HTR-8/SVneo (cell line): ENCODE measurements around the gene SLC16A4.
"Not testable (repeated sequence)": the region's sequence is repeated elsewhere in the genome, so short reads cannot be mapped to it uniquely, and the experiment has no call there.

Source experiments
- DNase-seq: peaks from one replicate; pipeline ENCODE4 v3.0.0; 2011; ENCODE audit warnings: low spot score, mixed read lengths; ENCODE audit not compliant: insufficient read length
- FAIRE-seq: peaks from 2 replicates; lab custom pipeline; 2011; peaks lifted over from hg19 to GRCh38; lab: Jason Lieb, UNC

The SLC16A4 gene

GRCh38 chr1:110390692-110391245 lies at the start of gene SLC16A4:
Gene SLC16A4 (minus strand): TSS chr1:110391026. CDS start chr1:110389323, 1,703 bp downstream.
- DNase-seq (no peak), FAIRE-seq (no peak)

- not testable (repeated sequence) for FAIRE-seq, DNase-seq
These were observed 49.0 kb upstream of the SLC16A4 start for GRCh38 chr1:110439873-110440272.

GRCh38 chr1:110438893-110439292 lies 48.1 kb upstream of the SLC16A4 start:
- DNase-seq (no peak), FAIRE-seq (no peak)

GRCh38 chr1:110437645-110438299 lies 46.9 kb upstream of the SLC16A4 start:
- DNase-seq, FAIRE-seq: not testable (repeated sequence)

- FAIRE-seq (no peak), DNase-seq (peak; percentile 41)
These were observed 45.8 kb upstream of the SLC16A4 start for GRCh38 chr1:110436635-110437034.

DNA sequence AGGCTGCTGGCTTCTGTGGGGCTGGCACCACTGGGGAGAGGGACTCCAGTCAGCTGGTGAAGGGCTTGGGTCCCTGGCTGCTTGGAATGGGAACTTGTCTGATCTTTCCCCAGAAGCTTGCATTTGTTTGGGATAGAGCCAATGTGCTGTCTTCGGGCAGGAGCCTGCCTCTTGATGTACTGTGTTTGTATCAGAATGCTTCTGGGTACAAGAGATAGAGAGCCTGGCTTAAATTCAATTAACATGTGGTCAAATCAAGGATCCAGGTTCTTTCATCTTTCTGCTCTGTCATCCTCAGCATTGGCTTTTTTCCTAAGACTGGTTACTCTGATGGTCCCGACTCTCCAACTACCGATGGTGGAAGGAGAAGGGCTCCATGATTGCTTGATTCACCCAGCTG lies 44.1 kb upstream of the SLC16A4 start:
- DNase-seq (no peak), FAIRE-seq (no peak)

DNA sequence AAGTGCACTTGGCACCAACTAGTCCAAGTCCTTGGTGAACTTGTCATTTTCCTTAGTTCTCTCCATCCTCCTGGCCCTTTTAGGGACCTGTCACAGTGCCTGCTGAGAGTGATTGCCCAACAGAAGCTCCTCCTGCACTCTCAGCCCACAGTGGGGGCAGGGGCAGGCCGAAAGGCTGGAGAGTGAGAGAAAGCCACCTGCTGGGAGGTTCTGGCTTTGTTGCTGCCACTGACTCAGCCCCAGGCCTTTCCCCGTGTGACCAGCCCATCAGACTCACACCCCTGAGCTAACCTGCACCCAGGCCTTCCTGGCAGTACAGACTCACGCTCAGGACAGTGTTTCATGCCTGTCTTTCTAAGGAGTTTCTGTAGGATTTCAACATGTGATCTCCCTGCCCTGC lies 43.0 kb upstream of the SLC16A4 start:
- FAIRE-seq (no peak), DNase-seq (peak; percentile 48)

- no peak for DNase-seq
- FAIRE-seq, result no peak
These were observed 42.4 kb upstream of the SLC16A4 start for GRCh38 chr1:110433213-110433612.

DNA sequence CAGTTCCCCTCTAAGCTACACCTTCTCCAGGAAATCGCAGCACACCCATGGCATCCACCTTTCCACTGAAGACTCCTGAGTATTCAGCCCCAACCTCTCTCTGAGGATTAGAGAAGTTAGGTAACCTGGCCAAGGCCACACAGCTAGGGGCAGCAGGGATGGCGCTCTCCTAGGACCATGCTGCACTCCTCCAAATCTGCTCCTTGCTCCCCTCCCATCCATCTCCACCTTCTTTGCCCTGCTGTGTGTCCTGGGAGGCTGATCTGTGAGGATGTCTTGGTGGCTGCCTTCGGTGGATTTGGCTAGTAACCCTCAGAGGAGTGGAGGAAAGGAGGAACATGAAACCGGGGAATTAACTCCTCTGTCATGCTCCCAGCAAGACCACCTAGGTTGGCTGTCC lies 40.1 kb upstream of the SLC16A4 start:
- DNase-seq (no peak), FAIRE-seq (no peak)

GRCh38 chr1:110430366-110430765 lies 39.5 kb upstream of the SLC16A4 start:
- no peak for FAIRE-seq
- no peak for DNase-seq

GRCh38 chr1:110428946-110429345 lies 38.1 kb upstream of the SLC16A4 start:
- FAIRE-seq (no peak), DNase-seq (no peak)

DNA sequence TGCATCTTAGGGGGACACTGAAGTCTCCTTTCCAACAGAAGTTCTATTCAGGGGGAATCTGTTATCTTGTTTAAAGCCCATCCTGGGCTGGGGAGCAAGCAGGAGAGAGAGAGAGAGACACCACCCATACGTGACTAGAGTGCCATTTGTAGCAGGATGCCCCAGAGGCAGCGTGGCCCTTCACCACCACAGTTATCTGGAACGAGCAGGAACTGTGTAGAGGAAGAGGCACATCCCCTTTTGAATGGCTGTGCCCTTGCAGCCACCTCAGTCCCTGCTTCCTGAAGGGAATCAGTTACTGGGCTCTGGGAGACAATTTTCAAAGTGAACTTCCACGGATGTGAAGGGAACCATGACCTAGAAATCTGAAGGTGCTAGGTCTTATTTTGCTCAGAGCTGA lies 36.0 kb upstream of the SLC16A4 start:
- DNase-seq (no peak), FAIRE-seq (no peak)

DNA sequence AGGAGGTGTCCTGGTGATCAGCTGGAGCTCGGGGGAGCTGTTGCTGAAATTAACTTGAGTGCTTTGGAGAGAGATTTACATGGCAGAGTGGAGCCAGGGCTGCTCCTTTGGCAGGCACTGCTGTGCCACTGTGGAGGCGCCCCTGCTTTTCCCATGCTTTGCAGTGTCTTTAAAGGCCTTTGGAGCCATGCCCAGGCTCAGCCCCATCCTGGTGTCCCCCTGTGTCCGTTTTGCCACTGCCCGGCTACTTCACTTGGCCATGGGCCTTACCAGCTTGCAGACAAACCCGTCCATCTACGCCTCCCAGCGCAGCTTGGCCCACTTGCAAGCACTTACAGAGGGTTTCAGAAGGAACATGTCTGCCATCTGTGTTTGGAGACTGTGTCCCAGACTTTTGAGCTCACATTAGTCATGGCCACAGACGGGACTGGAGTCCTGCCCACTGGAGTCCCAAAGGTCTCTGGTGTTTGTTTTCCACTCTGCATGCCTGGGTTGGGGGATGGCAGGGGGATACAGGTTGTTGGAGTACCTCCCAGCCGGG lies 34.9 kb upstream of the SLC16A4 start:
- DNase-seq (no peak), FAIRE-seq (no peak)

- DNase-seq (no peak), FAIRE-seq (no peak)
These were observed 34.1 kb upstream of the SLC16A4 start for GRCh38 chr1:110424699-110425611.

GRCh38 chr1:110420874-110421793 lies 30.3 kb upstream of the SLC16A4 start:
- DNase-seq, result no peak
- no peak for FAIRE-seq

DNA sequence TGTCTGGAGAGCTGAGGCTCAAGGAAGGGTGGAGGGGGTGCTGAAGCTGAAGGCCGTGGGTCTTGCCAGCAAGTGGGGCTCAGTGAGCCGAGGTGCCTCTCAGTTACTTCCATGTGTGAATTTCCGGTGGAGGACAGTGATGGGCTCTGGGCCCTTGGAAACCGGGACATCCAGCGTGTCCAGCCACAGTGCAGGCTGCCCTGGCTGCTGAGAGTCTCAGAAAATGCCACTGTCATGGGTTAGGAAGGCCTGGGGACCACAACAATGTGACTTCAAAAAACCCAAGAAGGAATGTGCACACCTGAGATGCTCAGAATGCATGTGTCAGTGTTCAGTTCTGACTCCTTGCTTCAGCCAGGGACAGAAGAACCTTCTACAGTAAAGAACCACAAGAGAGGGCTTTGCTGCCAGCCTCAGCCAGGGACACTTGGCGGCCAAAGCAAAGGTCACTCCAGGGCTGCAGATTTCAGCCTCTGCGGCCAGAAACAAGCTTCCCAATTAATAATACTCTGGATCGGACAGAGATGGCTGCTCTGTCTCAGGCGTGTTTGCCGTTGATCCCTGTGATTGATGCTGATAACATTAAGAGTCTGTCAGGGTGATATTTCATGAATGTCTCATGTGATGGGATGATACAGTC lies 29.3 kb upstream of the SLC16A4 start:
- DNase-seq (no peak), FAIRE-seq (no peak)

DNA sequence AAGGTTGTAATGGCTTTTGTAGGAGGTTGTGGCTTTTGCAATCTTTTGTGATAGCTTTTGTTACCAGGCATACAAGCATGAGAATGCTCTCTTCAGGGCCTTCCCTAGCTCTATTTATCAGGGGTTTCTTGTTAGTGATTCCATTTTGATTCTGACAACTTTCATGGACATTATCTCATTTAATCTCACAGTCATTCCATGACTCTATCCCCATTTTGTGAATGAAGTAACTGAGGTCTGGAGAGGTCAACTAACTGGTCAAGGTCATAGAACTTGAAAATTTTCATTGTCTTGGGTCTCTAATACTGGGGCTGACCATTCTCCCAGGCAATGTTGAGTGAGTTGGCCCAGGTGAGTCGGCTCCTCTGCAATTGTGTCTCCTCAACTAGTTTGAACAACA lies 27.9 kb upstream of the SLC16A4 start:
- DNase-seq, result no peak

GRCh38 chr1:110413045-110413444 lies 22.2 kb upstream of the SLC16A4 start:
- not testable (repeated sequence) for DNase-seq, FAIRE-seq

More for the DNA sequence above, 27.9 kb upstream of the SLC16A4 start:
- FAIRE-seq, result no peak

DNA sequence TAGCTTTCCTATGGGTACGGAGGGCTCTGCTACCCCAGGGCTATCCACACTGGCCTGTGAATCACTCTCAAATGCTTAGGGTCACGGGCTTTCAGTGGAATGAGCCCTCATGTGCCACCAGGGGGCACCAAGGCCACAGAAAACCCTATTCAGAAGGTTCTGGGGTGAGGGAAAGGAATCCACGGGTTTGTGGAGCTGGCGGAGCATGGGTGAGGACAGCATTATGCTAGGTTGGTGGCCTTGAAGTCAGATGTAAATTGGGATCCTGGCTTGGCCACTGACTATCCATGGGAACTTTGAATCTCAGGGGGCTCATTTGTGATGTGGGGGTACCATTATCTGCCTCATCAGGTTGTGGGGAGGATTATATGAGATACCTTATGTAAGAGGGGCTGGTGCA lies 21.8 kb upstream of the SLC16A4 start:
- FAIRE-seq (no peak), DNase-seq (peak; percentile 46)
